HAP-1 (cell line): ENCODE results near the gene RGS6.

Experiments used
- DNase-seq, 2 experiments: peaks; one replicate each; pipeline ENCODE4 v3.0.0-alpha.2; 2016 to 2020; ENCODE audit warnings: low spot score in 2 of 2
- H3K27me3 ChIP-seq: fragments of 250-450 bp; sonication (Bioruptor Pico); 2 replicates; pipeline ENCODE4 v1.5.1; 2020; ENCODE audit warnings: low read depth, mild to moderate bottlenecking, moderate library complexity
- H3K36me3 ChIP-seq: fragments of 250-450 bp; sonication (Bioruptor Pico); replicated peaks from 2 replicates; pipeline ENCODE4 v1.5.1; 2020; ENCODE audit warnings: mild to moderate bottlenecking
- H3K4me1 ChIP-seq: fragments of 250-450 bp; sonication (Bioruptor Pico); 2 replicates; pipeline ENCODE4 v1.5.1; 2020; ENCODE audit warnings: mild to moderate bottlenecking
- H3K4me3 ChIP-seq: fragments of 250-450 bp; sonication (Bioruptor Pico); 2 replicates; pipeline ENCODE4 v1.5.1; 2020; ENCODE audit warnings: mild to moderate bottlenecking, moderate library complexity
- H3K9me3 ChIP-seq: fragments of 250-450 bp; sonication (Bioruptor Pico); 2 replicates; pipeline ENCODE4 v1.5.1; 2020; ENCODE audit warnings: mild to moderate bottlenecking, moderate library complexity
- in situ Hi-C: fragments of 300-500 bp; cut with MboI; formaldehyde crosslinking; loops from 3 replicates; pipeline ENCODE4 v1.14.3; 2020; ENCODE audit warnings: low sequenced_read_pairs, inconsistent platforms, mixed read lengths

The RGS6 gene

GRCh38 chr14:72612041-72612440 is 679.8 kb downstream of the RGS6 start:
- DNase-seq = no peak
- Histone ChIP-seq H3K4me1 (no peaks in the 10 kb centered on the region), H3K4me3 (no peak overlapping the region), H3K36me3 (no peaks in the 10 kb centered on the region), H3K9me3 (no peaks in the 10 kb centered on the region), H3K27me3 (no peaks in the 10 kb centered on the region)
- in situ Hi-C loops = no loop called here

DNA sequence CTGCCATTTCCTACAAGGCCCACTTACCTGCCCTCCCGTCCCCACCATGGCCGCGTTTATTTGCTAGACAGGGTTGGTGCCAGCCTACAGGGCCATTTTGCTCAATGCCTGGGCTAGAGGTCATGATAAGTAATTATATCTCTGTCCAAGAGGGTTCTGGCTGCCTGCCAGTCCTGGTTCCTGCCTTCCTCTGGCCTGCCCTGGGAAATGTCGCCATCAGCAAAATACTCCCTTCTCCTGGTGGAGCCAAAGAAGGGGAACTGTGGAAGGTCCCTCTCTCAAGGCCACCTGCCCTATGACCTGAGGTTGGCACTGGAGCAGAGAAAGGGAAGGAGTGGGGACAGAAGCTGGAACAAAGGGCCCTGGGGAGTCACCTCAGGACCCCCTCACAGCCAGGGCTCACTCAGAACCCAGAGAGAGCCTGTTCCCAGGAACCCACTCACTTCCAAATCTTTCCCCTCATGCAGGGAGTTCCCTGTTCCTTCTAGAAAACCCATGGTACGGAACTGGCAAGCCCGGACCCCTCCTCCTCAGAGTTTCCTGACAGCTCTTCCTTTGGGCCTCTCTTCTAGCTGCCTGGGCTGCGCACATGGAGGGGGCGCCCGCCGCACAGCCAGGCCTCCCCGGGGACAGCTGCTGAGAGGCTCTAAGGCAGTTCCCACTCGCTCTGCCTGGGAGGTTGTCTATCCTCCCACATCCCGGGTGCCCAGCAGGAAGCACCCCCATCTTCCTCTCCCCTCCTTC is 681.2 kb downstream of the RGS6 start:
- Histone ChIP-seq H3K36me3 (no peaks in the 10 kb centered on the region), H3K27me3 (no peaks in the 10 kb centered on the region), H3K4me3 (no peak overlapping the region), H3K4me1 (no peaks in the 10 kb centered on the region), H3K9me3 (no peaks in the 10 kb centered on the region)
- DNase-seq = no peak
- in situ Hi-C loops = no loop called here

GRCh38 chr14:72613975-72614319 is 681.7 kb downstream of the RGS6 start:
- no peaks in the 10 kb centered on the region for H3K36me3 ChIP-seq
- H3K4me1 ChIP-seq = no peaks in the 10 kb centered on the region
- H3K27me3 ChIP-seq = no peaks in the 10 kb centered on the region
- in situ Hi-C loops = no loop called here
- DNase-seq = no peak
- no peak overlapping the region for H3K4me3 ChIP-seq
- H3K9me3 ChIP-seq = no peaks in the 10 kb centered on the region

- no peaks in the 10 kb centered on the region for H3K9me3 ChIP-seq
- no peak overlapping the region for H3K4me3 ChIP-seq
- no peaks in the 10 kb centered on the region for H3K4me1 ChIP-seq
- no peaks in the 10 kb centered on the region for H3K27me3 ChIP-seq
- H3K36me3 ChIP-seq = no peaks in the 10 kb centered on the region
- DNase-seq = no peak
- in situ Hi-C loops = no loop called here
Observed at GRCh38 chr14:72614365-72614764, 682.1 kb downstream of the RGS6 start.

DNA sequence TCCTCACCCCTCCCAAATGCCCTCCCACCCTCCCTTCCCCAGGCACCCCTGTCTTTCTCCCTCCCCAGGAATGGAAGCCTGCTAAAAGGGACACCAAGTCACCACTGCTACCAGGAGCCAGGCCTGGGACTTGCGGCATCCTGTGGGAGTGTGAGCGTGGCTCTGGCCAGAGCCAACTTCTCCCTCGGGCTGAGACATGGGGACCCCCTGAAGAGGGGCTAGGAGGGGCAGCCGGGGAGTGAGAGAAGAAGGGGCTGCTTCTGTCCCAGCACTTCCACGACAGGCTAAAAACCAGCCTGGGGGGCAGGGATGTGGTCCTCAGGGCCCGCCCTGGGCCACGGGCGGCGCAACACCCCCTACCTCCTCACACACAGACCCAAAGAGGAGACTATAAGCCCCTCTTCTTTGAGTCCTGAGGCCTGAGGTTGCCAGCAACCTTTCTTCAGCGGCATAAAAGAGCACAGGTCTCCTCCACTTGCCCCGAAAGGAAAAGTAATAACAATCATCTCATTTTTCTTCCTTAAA is 682.7 kb downstream of the RGS6 start:
- Histone ChIP-seq H3K36me3 (no peaks in the 10 kb centered on the region), H3K4me1 (no peaks in the 10 kb centered on the region), H3K9me3 (no peaks in the 10 kb centered on the region), H3K27me3 (no peaks in the 10 kb centered on the region), H3K4me3 (no peak overlapping the region)
- no peak for DNase-seq
- in situ Hi-C loops = no loop called here

- Histone ChIP-seq H3K4me1 (no peaks in the 10 kb centered on the region), H3K36me3 (no peaks in the 10 kb centered on the region), H3K4me3 (no peak overlapping the region), H3K27me3 (no peaks in the 10 kb centered on the region), H3K9me3 (no peaks in the 10 kb centered on the region)
- in situ Hi-C loops = no loop called here
- DNase-seq = no peak
Observed at GRCh38 chr14:72615451-72616121, 683.4 kb downstream of the RGS6 start.
